ENCODE measurements around the gene HSH2D. TPM values are rescaled to one million over a fixed set of nuclear protein-coding genes. Genes with fewer than 3 reads are reported as not detected.
"Not testable (repeated sequence)": the region's sequence is repeated elsewhere in the genome, so short reads cannot be mapped to it uniquely, and the experiment has no call there.

Gene HSH2D
- total RNA-seq, 1 donor from 2014 or later = not detected

DNA sequence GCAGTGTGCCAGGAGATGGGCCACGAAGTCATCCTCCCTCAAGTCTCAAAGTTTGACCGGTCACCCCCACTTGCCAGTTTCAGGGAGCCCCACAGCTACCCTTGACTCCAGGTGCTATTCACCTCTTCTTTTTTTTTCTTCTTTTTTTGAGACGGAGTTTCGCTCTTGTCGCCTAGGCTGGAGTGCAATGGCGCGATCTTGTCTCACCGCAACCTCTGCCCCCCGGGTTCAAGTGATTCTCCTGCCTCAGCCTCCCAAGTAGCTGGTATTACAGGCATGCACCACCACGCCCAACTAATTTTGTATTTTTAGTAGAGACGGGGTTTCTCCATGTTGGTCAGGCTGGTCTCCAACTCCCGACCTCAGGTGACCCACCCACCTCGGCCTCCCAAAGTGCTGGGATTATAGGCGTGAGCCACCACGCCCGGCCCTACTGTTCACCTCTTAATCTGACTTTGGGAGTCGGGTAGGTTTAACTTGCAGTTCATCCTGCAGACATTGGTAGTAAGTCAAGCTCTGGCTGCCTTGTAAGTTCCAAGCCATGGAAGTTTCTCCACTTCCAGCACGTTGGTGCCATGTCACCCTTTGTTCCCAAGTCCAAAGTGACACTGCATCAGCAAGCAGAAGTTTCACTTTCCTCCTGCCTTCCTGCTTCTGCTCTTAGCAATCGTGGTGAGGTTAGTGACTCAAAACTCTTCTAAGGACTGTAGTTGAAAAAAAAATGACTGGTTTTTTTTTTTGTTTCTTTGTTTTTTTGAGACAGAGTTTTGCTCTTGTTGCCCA, 24.2 kb upstream of the HSH2D start:
- not testable (repeated sequence) for DNase-seq (ENCODE audit: low read depth in 2 of 2)

- no peak for DNase-seq (ENCODE audit: low read depth in 2 of 2)
Observed at GRCh38 chr19:16121141-16121540, 22.3 kb upstream of the HSH2D start.

DNA sequence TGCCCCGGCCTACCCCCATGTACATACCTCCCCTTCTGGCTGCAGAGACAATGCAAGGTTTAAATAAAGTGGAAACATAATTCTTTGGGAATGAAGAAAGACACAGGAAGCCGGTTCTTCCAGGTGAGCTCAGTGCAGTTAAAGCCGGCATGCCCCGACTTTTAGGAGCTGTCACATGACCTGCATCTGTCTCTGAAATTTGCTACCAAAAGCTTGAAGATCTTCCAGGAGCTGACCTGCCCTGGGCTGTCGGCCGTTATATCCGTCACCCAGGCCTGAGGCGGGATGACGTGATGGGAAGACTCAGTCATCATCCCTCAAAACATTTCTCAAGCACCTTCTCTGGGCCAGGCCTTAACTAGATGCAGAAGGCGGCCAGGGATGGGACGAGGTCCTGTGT, 21.5 kb upstream of the HSH2D start:
- no peak for DNase-seq (ENCODE audit: low read depth in 2 of 2)

DNA sequence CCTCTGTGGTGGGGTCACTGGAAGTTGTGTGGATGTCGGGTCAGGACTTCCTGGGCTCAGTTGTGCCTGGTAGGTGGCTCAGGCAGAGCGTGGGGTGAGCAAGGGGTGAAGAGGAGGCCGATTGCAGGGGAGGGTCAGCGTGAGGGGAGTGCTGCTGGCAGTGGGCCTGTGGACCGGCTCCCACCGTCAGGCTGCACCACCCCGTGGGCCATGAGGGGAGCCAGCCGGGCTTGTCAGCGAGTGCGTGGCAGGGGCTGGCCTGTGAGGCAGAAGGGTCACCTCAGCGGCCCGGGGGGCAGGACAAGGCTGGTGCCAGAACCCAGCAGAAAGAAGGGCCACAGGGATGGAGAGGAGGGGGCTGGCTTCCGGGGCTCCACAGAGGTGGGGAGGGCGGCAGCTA, 18.5 kb upstream of the HSH2D start:
- no peak for DNase-seq (ENCODE audit: low read depth in 2 of 2)

GRCh38 chr19:16125737-16126495, 17.6 kb upstream of the HSH2D start:
- DNase-seq (ENCODE audit: low read depth in 2 of 2) = no peak

- no peak for DNase-seq (ENCODE audit: low read depth in 2 of 2)
Observed at GRCh38 chr19:16127080-16127479, 16.4 kb upstream of the HSH2D start.

DNA sequence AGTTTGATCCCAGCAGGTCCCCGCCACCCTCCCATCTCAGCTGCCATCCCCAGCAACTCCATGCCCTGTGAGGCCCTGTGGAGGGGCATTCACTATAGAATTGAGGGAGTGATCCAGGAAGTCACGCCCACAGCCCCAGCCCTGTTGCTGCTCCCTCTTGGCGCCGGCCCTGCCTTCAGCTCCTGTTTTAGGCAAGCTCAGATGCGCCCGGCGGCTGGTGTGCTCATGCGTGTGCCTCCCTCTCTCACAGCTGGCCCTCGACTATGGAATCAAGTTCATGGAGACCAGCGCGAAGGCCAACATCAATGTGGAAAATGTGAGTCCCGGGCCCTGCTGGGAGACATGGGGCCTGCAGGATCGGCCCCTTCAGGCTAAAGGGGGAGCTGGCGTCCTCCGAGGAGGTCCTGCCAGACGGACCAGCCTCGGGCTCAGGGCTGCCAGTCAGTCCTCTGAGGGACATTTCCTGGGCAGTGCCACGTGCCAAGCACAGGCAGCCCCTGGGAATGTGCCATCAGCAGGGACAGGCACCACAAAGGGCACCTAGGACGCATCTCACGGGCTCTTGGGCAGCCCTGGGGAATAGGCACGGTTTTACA, 15.6 kb upstream of the HSH2D start:
- no peak for DNase-seq (ENCODE audit: low read depth in 2 of 2)

DNA sequence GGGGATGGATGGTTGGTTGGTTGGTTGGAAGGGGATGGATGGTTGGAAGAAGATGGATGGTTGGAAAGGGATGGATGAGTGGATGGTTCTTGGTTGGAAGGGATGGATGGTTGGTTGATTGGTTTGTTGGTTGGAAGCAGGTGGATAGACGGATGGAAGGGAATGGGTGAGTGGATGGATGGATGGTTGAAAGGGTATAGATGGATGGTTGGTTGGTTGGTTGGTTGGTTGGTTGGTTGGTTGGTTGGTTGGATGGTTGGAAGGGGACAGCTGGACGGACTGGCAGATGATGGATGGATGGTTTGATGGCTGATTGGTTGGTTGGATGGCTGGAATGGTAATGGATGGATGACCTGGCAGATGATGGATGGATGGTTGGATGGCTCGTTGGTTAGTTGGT, 11.8 kb upstream of the HSH2D start:
- DNase-seq (ENCODE audit: low read depth in 2 of 2) = no peak

- DNase-seq (ENCODE audit: low read depth in 2 of 2) = no peak
Observed at GRCh38 chr19:16133818-16134217, 9.7 kb upstream of the HSH2D start.

GRCh38 chr19:16134510-16134909, 9.0 kb upstream of the HSH2D start:
- DNase-seq (ENCODE audit: low read depth in 2 of 2) = no peak

DNA sequence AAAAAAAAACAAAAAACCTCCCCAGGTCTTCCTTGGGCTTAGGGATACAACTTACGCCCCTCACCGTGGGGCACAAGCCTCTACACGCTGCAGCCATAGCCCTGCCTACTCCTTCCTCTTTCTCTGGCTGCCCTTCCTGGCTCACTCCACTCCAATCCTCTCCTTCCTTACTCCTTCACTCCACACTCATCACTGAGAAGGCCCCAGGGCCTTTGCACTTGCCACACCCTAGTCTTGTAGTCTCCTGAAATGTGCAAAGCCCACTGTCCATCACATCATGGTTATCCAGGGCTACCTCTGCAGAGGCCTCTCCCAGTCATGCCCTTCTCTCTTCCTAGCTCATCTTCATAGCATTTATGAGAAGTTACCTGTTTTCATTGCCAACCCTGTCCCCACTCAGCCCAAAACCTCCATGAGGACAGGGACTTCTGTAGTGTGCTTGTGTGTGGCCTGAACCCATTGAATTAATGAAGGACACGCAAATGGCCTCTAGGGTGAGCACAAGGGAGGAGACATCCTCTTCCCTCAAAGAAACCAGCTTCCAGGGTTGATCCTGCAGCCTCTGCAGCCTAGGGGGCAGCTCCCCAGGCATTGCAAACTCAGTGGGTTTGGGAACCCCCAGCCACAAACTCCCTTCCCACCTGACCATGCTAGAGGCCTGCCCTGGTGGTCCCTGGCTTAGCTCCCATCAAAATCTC, 7.9 kb upstream of the HSH2D start:
- DNase-seq (ENCODE audit: low read depth in 2 of 2) = no peak

- DNase-seq (ENCODE audit: low read depth in 2 of 2) = no peak
Observed at GRCh38 chr19:16136185-16136999, 7.1 kb upstream of the HSH2D start.

DNA sequence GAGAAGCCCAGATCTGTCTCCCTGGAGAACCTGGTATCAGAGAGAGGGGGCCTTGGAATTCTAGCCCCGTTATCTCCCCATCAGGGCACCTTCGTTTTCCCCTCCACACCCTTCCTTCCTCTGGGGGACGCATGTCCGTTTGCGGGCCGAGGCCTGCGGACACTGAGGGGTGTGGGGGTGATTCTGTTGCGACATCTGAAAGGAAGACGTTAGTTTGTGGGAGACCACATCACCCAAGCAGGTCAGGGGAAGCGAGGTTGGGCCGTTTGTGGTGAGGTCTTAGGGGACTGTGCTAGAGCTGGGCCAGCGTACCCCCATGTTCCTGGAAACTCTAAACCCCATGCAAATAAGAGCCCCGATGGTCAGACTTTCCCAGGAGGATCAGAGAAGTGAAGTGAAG, 3.7 kb upstream of the HSH2D start:
- no peak for DNase-seq (ENCODE audit: low read depth in 2 of 2)

DNA sequence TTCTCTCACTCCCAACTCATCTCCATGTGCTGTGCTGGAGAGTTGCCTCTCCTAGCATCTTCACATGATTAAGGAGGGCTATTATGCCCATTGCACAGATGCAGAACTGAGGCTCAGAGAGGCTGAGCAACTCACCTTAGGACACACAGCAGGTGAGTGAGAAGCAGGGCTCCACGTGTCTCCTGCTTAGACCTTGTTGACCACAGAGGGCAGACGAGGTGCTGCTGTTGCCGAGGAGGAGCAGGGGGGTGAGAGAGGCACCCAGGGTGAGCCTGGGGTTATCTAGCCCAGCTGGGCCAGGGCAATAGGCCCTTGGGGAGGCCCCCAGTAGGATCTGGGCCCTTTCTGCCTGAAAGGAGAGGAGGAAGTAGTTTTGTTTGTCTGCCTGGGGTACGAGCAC, 2.4 kb upstream of the HSH2D start:
- DNase-seq (ENCODE audit: low read depth in 2 of 2) = no peak

- DNase-seq (ENCODE audit: low read depth in 2 of 2) = no peak
Observed at GRCh38 chr19:16142032-16142580, 1.4 kb upstream of the HSH2D start.

- DNase-seq (ENCODE audit: low read depth in 2 of 2) = no peak
Observed at GRCh38 chr19:16144216-16144581, 714 bp downstream of the HSH2D start.

GRCh38 chr19:16146112-16146511, 2.6 kb downstream of the HSH2D start:
- DNase-seq (ENCODE audit: low read depth in 2 of 2) = no peak

GRCh38 chr19:16148443-16149229, 5.2 kb downstream of the HSH2D start:
- no peak for DNase-seq (ENCODE audit: low read depth in 2 of 2)

DNA sequence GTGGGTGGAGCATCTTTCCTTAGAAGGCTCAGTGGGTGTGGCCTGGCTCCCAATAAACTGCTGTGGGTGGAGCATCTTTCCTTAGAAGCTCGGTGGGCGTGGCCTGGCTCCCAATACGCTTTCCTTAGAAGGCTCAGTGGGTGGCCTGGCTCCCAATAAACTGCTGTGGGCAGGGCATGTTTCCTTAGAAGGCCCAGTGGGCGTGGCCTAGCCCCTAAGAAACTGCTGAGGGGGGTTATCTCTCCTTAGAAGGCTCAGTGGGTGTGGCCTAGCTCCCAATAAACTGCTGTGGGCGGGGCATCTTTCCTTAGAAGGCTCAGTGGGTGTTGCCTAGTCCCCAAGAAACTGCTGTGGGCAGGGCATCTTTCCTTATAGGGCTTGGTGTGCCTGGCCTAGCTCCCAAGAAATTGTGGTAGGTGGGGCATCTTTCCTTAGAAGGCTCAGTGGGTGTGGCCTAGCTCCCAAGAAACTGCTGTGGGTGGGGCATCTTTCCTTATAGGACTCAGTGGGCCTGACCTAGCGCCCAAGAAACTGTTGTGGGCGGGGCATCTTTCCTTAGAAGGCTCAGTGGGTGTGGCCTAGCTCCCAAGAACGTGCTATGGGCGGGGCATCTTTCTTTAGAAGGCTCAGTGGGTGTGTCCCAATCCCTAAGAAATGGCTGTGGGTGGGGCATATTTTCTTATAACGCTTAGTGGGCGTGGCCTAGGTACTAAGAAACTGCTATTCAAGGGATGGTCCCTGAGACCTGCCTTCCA, 10.3 kb downstream of the HSH2D start:
- no peak for DNase-seq (ENCODE audit: low read depth in 2 of 2)

Data from lung microvascular endothelial cell (primary cell).